Retinal pigment epithelial cell (primary cell): Measurements from ENCODE around the gene KCND3.

Source experiments
- DNase-seq: peaks from one replicate; pipeline ENCODE4 v3.0.0-alpha.2; 2010; ENCODE audit warnings: low read depth
- H3K4me3 ChIP-seq: 2 replicates; pipeline ENCODE4 v1.5.1; 2011; ENCODE audit warnings: mild to moderate bottlenecking, low read length, control low read depth, moderate library complexity
- TF ChIP-seq, protein P1 (sequence below): conservative IDR thresholded peaks from 2 replicates; pipeline ENCODE4 v1.5.1; 2011; ENCODE audit warnings: low read depth, low read length, control low read depth, inconsistent platforms

Gene KCND3

DNA sequence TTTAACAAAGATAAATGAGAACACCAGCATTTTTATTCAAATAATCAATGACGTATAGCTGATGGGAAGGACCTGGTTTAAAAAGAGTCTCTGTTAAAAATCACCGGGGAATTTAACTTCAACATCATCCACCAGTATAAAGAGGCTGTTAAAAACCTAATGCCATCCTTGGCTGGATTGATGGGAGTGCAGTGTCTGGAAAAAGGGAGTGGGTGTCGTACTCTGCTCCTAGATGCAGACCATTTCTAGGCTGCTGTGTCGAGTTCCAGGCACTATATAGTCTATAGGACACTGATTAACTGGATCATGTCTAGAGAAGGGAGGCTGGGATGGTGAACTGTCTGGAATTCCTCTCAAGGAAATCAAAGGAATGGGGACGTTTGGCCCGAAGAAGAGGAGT is 197.7 kb downstream of the KCND3 start:
- DNase-seq: no peak
- TF ChIP-seq, protein P1, sequence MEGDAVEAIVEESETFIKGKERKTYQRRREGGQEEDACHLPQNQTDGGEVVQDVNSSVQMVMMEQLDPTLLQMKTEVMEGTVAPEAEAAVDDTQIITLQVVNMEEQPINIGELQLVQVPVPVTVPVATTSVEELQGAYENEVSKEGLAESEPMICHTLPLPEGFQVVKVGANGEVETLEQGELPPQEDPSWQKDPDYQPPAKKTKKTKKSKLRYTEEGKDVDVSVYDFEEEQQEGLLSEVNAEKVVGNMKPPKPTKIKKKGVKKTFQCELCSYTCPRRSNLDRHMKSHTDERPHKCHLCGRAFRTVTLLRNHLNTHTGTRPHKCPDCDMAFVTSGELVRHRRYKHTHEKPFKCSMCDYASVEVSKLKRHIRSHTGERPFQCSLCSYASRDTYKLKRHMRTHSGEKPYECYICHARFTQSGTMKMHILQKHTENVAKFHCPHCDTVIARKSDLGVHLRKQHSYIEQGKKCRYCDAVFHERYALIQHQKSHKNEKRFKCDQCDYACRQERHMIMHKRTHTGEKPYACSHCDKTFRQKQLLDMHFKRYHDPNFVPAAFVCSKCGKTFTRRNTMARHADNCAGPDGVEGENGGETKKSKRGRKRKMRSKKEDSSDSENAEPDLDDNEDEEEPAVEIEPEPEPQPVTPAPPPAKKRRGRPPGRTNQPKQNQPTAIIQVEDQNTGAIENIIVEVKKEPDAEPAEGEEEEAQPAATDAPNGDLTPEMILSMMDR: no peak
- H3K4me3 ChIP-seq: no peak overlapping the region

DNA sequence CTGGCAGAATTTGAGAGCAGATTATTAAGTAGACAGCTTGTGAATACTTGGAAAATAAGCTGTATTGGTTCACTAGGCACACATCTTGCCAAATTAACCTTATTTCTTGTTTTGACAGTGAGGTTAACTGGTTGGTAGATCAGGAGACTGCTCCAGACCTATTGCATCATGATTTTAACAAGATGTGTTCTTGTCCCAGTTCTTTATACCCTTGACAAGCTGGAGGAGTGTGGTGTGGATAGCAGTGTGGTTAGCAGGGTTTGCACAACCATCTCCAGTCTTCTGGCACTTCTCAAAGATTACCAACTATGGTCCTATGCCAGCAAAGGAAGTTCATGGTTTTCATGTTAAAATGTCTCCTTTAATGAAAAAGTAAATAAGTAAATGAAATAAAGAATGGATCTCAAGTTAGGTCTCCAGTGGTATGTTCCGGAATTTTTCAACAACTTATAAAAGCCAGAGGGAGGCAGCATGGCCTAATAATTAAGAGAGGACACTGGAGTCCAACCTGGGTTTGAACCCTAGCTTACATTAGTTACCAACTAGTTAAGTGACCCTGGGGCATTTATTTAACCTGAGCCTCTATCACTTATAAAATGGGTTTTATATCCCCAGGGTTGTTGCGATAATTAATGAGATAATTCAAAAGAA is 199.7 kb downstream of the KCND3 start:
- DNase-seq: no peak
- H3K4me3 ChIP-seq: no peak overlapping the region
- TF ChIP-seq, protein P1: no peak

DNA sequence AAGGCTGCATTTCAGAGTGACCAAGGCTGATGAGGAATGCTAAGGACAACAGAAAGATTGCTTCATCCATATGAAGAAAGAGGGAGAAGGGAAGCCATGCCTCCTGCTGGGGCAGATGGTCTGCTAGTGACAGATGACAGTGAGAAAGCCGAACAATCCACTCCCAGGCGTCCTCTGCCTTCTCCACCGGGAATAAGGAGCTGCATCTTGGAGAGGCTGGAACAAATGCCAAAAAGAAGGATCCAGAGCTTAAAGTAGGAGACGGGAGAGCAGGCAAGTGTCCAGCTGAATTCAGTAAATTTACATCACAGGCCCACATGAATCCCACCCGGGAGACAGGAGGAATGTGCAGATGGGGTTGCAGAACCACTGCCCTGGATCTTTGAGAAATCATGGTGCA is 200.3 kb downstream of the KCND3 start:
- no peak for DNase-seq
- no peak overlapping the region for H3K4me3 ChIP-seq
- TF ChIP-seq, protein P1: no peak

DNA sequence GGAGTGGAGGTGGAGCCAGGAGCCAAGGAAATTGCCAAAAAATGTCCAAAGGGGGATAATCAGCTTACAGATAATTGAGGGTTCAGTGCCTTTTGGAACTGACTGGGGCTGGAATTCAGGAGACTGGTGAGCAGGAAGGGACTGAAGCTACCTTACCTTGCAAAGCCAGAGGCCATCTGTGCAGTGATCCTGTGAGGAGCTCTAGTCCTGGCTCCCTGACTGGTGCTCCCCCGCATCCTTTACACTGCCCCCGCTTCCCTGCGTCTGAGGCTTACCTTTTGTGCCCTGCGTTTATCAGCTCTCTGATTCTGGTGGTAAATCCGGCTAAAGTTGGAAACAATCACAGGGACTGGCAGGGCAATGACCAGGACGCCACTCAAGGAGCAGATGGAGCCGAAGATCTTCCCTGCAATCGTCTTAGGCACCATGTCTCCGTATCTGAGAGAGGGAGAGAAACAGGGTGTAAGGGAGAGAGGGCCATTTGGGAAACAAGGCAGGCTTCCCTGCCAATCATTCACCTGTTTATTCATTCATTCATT is 202.7 kb downstream of the KCND3 start:
- TF ChIP-seq, protein P1: no peak
- H3K4me3 ChIP-seq: no peak overlapping the region
- DNase-seq: no peak

DNA sequence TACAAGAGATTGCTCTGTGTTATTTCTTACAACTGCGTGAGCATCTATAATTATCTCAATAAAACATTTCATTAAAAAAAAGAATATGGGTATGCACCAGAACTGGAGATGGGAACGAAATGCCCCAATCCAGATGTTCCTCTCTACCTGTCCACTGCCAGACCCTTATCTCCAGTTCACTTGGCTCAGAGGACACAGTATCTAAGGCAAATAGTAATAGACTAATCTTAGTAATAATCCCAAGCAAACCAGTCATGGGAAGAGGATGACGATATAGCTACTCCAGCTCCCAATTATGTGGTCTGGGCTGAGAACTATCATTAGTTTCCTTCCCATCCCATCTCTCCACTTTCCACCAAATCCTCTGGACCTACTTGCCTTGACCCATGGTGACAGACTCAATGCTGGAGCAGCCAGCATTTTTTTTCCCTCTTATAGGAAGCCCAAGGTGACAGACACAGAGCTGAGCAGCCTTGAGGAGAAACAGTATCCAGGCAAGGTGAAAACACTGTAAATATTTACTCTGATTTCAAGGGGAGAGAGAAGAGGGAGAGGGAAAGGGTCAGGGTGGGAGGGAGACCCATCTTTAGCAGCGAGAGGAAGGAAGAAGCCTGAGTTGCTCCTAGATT is 205.1 kb downstream of the KCND3 start:
- DNase-seq: no peak
- TF ChIP-seq, protein P1: no peak
- no peak overlapping the region for H3K4me3 ChIP-seq

DNA sequence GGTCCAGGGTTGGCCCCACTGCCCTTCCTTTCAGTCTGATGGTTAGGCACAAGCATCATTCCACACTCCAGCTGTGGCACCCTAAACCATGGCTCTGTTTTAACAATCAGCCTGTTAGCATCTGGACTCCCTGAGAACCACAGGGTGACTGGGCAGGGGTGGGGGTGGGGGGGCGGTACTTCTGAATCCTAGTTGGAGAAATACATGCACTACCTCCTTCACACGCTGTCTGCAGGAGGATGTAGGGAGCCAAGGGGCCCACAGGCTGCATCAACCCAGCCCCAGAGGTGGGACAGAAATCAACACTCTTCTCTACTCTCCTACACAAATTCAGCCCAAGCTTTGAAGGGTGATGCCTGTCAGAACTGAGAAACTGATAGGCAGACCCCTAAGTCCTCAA is 209.9 kb downstream of the KCND3 start:
- TF ChIP-seq, protein P1: no peak
- no peak for DNase-seq

DNA sequence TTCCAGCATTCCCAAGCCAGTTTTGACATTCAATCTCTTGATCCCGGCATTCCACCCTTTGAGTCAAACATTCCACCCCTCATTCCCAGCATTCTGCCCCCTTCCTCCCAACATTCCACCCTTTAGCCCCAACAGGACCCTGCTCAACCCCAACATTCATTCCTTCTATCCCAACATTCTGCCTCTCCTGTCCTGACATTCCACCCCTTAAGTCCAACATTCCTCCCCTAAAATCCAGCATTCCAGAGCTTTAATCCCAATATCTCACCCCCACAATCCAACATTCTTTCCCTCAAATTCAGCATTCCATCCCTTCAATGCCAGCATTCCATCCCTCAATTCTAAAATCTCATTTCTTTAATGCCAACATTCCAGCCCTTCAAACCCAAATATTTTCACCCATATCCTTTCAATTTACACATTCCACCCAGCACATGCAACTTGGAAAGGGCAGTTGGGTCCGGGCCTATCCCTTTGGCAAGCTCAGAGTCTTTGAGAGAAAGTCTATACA is 210.9 kb downstream of the KCND3 start:
- no peak for DNase-seq
- H3K4me3 ChIP-seq: no peak overlapping the region
- TF ChIP-seq, protein P1: no peak

More for the DNA sequence above, 209.9 kb downstream of the KCND3 start:
- H3K4me3 ChIP-seq: no peak overlapping the region
